ENCODE data around the gene NCAPD3. TPM values are rescaled to one million over a fixed set of nuclear protein-coding genes. Genes with fewer than 3 reads are reported as not detected.

The NCAPD3 gene
- total and polyA plus RNA-seq, 2 of the 13 experiments (the other 11 are each of a cell fraction or from before 2014, with no cell fraction given): 20.7 to 25.6 TPM

GRCh38 chr11:134235399-134235798 lies 11.6 kb upstream of the NCAPD3 start (continued):
- no peak for TF ChIP-seq ZNF503 (CRISPR knock-in tag; IDR thresholded peaks at IDR 0.05)
- no peak for TF ChIP-seq SCMH1 (CRISPR knock-in tag; IDR thresholded peaks at IDR 0.05; ENCODE audit: borderline replicate concordance)
- peak; percentile 73 for TF ChIP-seq ARID5B (CRISPR knock-in tag; IDR thresholded peaks at IDR 0.05)
- TF ChIP-seq THRA (CRISPR knock-in tag; IDR thresholded peaks at IDR 0.05; ENCODE audit: borderline replicate concordance): no peak
- TF ChIP-seq MAF1 (CRISPR knock-in tag; IDR thresholded peaks at IDR 0.05; ENCODE audit: borderline replicate concordance): no peak
- no peak for TF ChIP-seq FOXO4 (CRISPR knock-in tag; conservative IDR thresholded peaks at IDR 0.05)
- no peak for TF ChIP-seq ZNF124 (CRISPR knock-in tag; IDR thresholded peaks at IDR 0.05)
- TF ChIP-seq JARID2 (CRISPR knock-in tag; IDR thresholded peaks at IDR 0.05; ENCODE audit: insufficient replicate concordance): no peak
- no peak for TF ChIP-seq LRRFIP1 (CRISPR knock-in tag; conservative IDR thresholded peaks at IDR 0.05)
- no peak for TF ChIP-seq CREB3 (CRISPR knock-in tag; IDR thresholded peaks at IDR 0.05)
- no peak for TF ChIP-seq HOMEZ (CRISPR knock-in tag; IDR thresholded peaks at IDR 0.05; ENCODE audit: low read depth)
- TF ChIP-seq FOXA3 (CRISPR knock-in tag; IDR thresholded peaks at IDR 0.05): peak; percentile 28; the same call in 1 of the 2 replicates
- TF ChIP-seq FOSL1 (CRISPR knock-in tag; IDR thresholded peaks at IDR 0.05; ENCODE audit: borderline replicate concordance): no peak
- peak; percentile 75 for TF ChIP-seq ESRRA (CRISPR knock-in tag; IDR thresholded peaks at IDR 0.05; ENCODE audit: low read depth)
- TF ChIP-seq NR2F2 (IDR thresholded peaks at IDR 0.05; ENCODE audit: borderline replicate concordance, low read depth): 0 out of 2 replicates have a peak, but pooled peaks have one; percentile 45
- no peak for TF ChIP-seq HOXA3 (CRISPR knock-in tag; IDR thresholded peaks at IDR 0.05)
